ENCODE data around the gene INTS4. TPM values are rescaled to one million over a fixed set of nuclear protein-coding genes. Genes with fewer than 3 reads are reported as not detected.
A peak's percentile ranks its signal among the peaks of the same experiment; 100 is the strongest.

The INTS4 gene
- total RNA-seq, 4 donors from 2014 or later, result 31.9 to 53.8 (median 43.7) TPM

DNA sequence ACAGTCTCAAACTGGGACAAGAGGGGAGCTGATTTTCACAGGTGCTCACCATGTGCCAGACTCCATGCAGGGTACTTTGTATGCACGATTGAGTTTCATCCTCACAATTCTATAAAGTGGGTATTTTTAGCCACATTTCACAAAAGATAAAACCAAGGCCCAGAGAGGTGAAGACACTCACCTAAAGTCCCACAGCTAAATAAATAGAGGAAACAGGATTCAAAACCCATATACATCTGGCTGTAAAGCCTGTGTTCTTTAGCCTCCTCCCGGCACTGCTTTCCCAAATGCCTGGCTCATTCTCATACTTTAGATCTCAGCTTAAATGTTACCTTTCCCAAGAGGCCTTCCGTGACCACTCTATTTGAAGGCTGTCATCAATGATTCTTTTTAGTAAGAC lies 41.8 kb upstream of the INTS4 start:
- H3K36me3 ChIP-seq, result no peaks in the 10 kb centered on the region
- H3K4me1 ChIP-seq, result peaks cover 14 to 33% of the 10 kb centered on the region in 2 donors
- H3K27ac ChIP-seq, result no peak overlapping the region
- intact Hi-C loops (cut with DNase I), result no loop called here
- H3K9me3 ChIP-seq, result no peaks in the 10 kb centered on the region
- no peak overlapping the region for H3K4me3 ChIP-seq (replicated peaks in 1 of 3)
- no peaks in the 10 kb centered on the region for H3K27me3 ChIP-seq
- DNase-seq, result no peak
- TF ChIP-seq, protein P1, sequence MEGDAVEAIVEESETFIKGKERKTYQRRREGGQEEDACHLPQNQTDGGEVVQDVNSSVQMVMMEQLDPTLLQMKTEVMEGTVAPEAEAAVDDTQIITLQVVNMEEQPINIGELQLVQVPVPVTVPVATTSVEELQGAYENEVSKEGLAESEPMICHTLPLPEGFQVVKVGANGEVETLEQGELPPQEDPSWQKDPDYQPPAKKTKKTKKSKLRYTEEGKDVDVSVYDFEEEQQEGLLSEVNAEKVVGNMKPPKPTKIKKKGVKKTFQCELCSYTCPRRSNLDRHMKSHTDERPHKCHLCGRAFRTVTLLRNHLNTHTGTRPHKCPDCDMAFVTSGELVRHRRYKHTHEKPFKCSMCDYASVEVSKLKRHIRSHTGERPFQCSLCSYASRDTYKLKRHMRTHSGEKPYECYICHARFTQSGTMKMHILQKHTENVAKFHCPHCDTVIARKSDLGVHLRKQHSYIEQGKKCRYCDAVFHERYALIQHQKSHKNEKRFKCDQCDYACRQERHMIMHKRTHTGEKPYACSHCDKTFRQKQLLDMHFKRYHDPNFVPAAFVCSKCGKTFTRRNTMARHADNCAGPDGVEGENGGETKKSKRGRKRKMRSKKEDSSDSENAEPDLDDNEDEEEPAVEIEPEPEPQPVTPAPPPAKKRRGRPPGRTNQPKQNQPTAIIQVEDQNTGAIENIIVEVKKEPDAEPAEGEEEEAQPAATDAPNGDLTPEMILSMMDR (IDR thresholded peaks at IDR 0.05), result no peak
- no peak for TF ChIP-seq POLR2A (IDR thresholded peaks at IDR 0.05)
- WGBS, 2 donors, result 80 to 95% methylated on average over 3 of the region's 3 CpGs

DNA sequence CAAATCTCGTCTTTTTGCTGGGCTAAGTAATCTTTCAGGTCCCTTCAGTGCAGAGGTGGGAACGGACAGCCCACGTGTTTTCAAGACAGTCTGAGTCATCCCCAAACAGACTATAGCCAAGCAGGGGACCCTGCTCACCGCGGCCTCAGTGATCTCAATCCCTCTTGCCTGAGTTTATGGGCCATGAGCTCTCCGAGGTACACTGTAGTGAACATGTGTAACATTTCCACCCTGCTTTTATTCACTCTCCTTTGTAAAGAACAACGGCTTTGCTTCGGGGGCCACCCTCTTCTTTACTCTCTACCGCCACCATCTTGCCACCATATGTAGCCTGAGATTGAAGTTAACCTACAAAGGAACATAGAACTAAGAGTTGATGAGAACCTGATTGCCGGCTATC lies 40.2 kb upstream of the INTS4 start:
- peaks cover 0 to 28% of the 10 kb centered on the region in 2 donors for H3K4me1 ChIP-seq
- DNase-seq, result no peak
- no peak overlapping the region for H3K27ac ChIP-seq
- intact Hi-C loops (cut with DNase I), result no loop called here
- TF ChIP-seq POLR2A (IDR thresholded peaks at IDR 0.05), result no peak
- TF ChIP-seq, protein P1 (IDR thresholded peaks at IDR 0.05), result no peak
- WGBS, 2 donors, result 77 to 80% methylated on average over 10 of the region's 10 CpGs
- no peaks in the 10 kb centered on the region for H3K9me3 ChIP-seq
- H3K4me3 ChIP-seq (replicated peaks in 1 of 3), result no peak overlapping the region
- H3K36me3 ChIP-seq, result no peaks in the 10 kb centered on the region
- H3K27me3 ChIP-seq, result no peaks in the 10 kb centered on the region

DNA sequence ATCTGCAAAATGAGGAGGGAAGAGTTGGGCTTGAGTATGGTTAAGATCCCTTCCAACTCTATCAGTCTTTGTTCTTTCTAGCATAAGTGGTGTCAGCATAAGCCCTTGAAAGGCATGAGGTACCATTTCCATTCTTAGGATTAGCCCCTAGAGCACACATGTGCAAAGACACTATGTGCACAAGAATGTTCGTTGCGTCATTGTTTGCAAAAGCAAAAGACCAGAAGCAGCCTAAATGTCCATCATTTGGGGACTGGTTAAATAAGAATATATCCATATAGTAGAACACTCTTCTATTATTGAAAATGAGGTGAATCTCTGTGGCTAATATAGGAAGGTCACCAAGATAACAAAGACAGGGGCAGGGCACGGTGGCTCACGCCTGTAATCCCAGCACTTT lies 38.6 kb upstream of the INTS4 start:
- TF ChIP-seq POLR2A (IDR thresholded peaks at IDR 0.05), result no peak
- TF ChIP-seq, protein P1 (IDR thresholded peaks at IDR 0.05), result no peak
- Histone ChIP-seq H3K27me3 (no peaks in the 10 kb centered on the region), H3K27ac (no peak overlapping the region), H3K4me3 (replicated peaks in 1 of 3) (no peak overlapping the region), H3K9me3 (no peaks in the 10 kb centered on the region), H3K4me1 (peaks cover 0 to 24% of the 10 kb centered on the region in 2 donors), H3K36me3 (no peaks in the 10 kb centered on the region)
- intact Hi-C loops (cut with DNase I), result no loop called here
- no peak for DNase-seq
- WGBS, 2 donors, result 63 to 71% methylated on average over 4 of the region's 4 CpGs

DNA sequence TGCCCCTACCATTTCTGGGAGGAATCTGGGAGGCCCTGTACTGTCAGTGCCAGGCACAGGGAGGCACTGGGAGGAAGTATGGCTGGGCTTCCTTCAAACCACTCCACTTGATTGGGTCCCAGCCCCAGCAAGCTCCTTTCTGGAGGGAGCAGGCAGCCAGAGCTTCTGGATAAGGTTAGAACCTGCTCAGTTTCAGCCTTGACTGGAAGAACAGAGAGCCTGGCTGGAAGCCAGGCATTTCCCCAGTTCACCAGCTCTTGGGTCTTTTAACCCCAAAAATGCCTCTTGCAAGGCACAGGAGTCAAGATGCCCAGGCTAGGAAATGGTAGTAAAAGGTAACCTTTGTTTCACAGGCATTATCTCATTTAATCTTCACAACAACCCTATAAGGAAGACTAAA lies 37.6 kb upstream of the INTS4 start:
- peaks cover 0 to 21% of the 10 kb centered on the region in 2 donors for H3K4me1 ChIP-seq
- H3K9me3 ChIP-seq, result no peaks in the 10 kb centered on the region
- H3K27me3 ChIP-seq, result no peaks in the 10 kb centered on the region
- H3K4me3 ChIP-seq (replicated peaks in 1 of 3), result no peak overlapping the region
- peak overlapping the region in 1 of 3 donors; percentile 29 for H3K27ac ChIP-seq
- TF ChIP-seq, protein P1 (IDR thresholded peaks at IDR 0.05), result no peak
- no peak for TF ChIP-seq POLR2A (IDR thresholded peaks at IDR 0.05)
- no peaks in the 10 kb centered on the region for H3K36me3 ChIP-seq
- intact Hi-C loops (cut with DNase I), result no loop called here
- DNase-seq, result peak; percentile 52 to 55

DNA sequence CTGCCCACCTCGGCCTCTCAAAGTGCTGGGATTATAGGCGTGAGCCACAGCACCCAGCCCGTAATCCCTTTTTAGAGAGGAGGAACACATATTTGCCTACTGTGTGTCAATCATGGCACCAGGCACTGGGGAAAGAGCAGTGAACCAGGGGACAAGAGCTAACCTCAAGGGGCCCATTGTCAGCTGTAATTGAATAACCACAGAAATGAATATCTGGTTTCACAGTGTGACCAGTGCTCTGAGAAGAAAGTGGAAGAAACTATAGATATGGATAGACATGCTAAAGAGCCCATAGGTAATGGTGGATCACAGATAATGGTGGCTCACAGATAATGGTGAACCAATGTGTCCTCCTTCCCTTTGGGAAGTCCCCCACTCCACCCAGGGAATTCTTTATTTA lies 37.2 kb upstream of the INTS4 start:
- intact Hi-C loops (cut with DNase I), result no loop called here
- H3K27ac ChIP-seq, result peak overlapping the region in 1 of 3 donors; percentile 29
- 90 to 92% methylated on average over 3 of the region's 3 CpGs for whole genome bisulfite sequencing, 2 donors
- H3K36me3 ChIP-seq, result no peaks in the 10 kb centered on the region
- H3K4me3 ChIP-seq (replicated peaks in 1 of 3), result no peak overlapping the region
- no peak for DNase-seq
- H3K27me3 ChIP-seq, result no peaks in the 10 kb centered on the region
- no peaks in the 10 kb centered on the region for H3K9me3 ChIP-seq
- no peak for TF ChIP-seq POLR2A (IDR thresholded peaks at IDR 0.05)
- TF ChIP-seq, protein P1 (IDR thresholded peaks at IDR 0.05), result no peak
- H3K4me1 ChIP-seq, result peaks cover 0 to 20% of the 10 kb centered on the region in 2 donors

Measured in thyroid gland (tissue), 4 donors.